ENCODE data around the gene MARCHF10.

GRCh38 chr17:62793919-62794665 lies 14.0 kb downstream of the MARCHF10 start:
- TF ChIP-seq CTCF (conservative IDR thresholded peaks at IDR 0.05; ENCODE audit: low read depth, low read length) (no peak), EZH2 (IDR thresholded peaks at IDR 0.05; ENCODE audit: borderline replicate concordance, low read depth, low read length, poor library complexity, severe bottlenecking) (no peak)
